Pancreas (tissue), 10 donors: Measurements from ENCODE around the gene IWS1. TPM values are rescaled to one million over a fixed set of nuclear protein-coding genes. Genes with fewer than 3 reads are reported as not detected.

Experiments
- ATAC-seq, 4 donors: fragments of 200-7000 bp; cut with Tn5 transposase; one replicate each; pipeline versions ENCODE4 v1.8.0 to v1.9.1; 2020; ENCODE audit warnings: mild to moderate bottlenecking in 4 of 4, moderate library complexity in 4 of 4
- DNase-seq, 6 donors: peaks; one replicate each; pipeline ENCODE4 v3.0.0-alpha.2; 2020
- FAIRE-seq: peaks from 2 replicates; lab custom pipeline; 2012; peaks lifted over from hg19 to GRCh38; lab: Jason Lieb, UNC
- H3K27ac ChIP-seq, 4 donors: fragments of 200-600 bp; sonication (generic); 1 replicate in 3 of 4; 2 replicates in 1 of 4; pipeline versions ENCODE4 v1.5.0 to v1.8.0; 2020
- H3K27me3 ChIP-seq, 4 donors: fragments of 200-600 bp; one replicate each; pipeline ENCODE4 v1.8.0; 2021
- H3K36me3 ChIP-seq, 3 donors: fragments of 200-600 bp; sonication (generic) in 1 of 3; one replicate each; pipeline versions ENCODE4 v1.5.0 to v1.8.0; 2020 to 2021
- H3K4me1 ChIP-seq, 3 donors: fragments of 200-600 bp; one replicate each; pipeline ENCODE4 v1.8.0; 2021
- H3K4me3 ChIP-seq, 4 donors: fragments of 200-600 bp; sonication (generic) in 2 of 4; one replicate each; pipeline versions ENCODE4 v1.5.0 to v1.8.0; 2020 to 2021
- H3K9me3 ChIP-seq, 4 donors: fragments of 200-600 bp; one replicate each; pipeline ENCODE4 v1.8.0; 2021
- CTCF ChIP-seq, 4 donors: fragments of 200-600 bp; sonication (generic) in 3 of 4; IDR thresholded peaks; one replicate each; pipeline versions ENCODE4 v1.5.0 to v1.8.0; 2021; ENCODE audit warnings: antibody characterized with exemption in 4 of 4
- WGBS, 2 donors: extraction: QIAGEN DNeasy Blood & Tissue Kit; methylation state at CpG; one replicate each; pipeline ENCODE4 v1.1.7; 2013; 5-methylcytosine and 5-hydroxymethylcytosine counted together
- intact Hi-C, 3 donors: fragments of 100-400 bp; cut with DNase I; formaldehyde crosslinking; loops; one replicate each; pipeline versions ENCODE4 v1.11.1 to v1.14.2; 2022
- polyA plus RNA-seq, 2 donors: library from polyadenylated mRNA; stranded (reverse); fragments of 200-250 nt; gene quantifications; one replicate each; pipeline ENCODE4 v1.2.3, GENCODE V29; 2013
- total RNA-seq, 6 donors: library from RNA; stranded (reverse); fragmentation: NEBNext Ultra II Directional in 4 of 6; extraction: Animal tissue kit (Norgen Biotek cat#: 25700) in 4 of 6; gene quantifications; one replicate each; pipeline versions ENCODE4 v1.2.1 to v1.2.4, GENCODE V29; 2021 to 2023
- donor health status: healthy with polysubstance abuse.
- donor health status: DM: no; HTN: no; CAD: no; lungs with moderate emphysema.
- donor health status: DM: no; HTN: no; CAD: no.
- donor health status: control.
- donor health status: control.
- donor health status: Bipolar disorder and iron deficiency.
- donor health status: DM: yes; HTN: yes; CAD: no.
- donor health status: DM: no; HTN: no; CAD: no.
- donor health status: DM: no; HTN: no; CAD: no.
- donor health status: DM: yes; HTN: yes; CAD: no.

The IWS1 gene
- total and polyA plus RNA-seq, 8 donors: 9.7 to 22.3 (median 13.9) TPM

- no peak for ATAC-seq
- no peaks in the 10 kb centered on the region for H3K9me3 ChIP-seq
- intact Hi-C loops: no loop called here
- TF ChIP-seq CTCF (IDR thresholded peaks at IDR 0.05): no peak
- no peak for FAIRE-seq
- no peaks in the 10 kb centered on the region for H3K27me3 ChIP-seq
- H3K27ac ChIP-seq: no peak overlapping the region
- no peak for DNase-seq
- H3K4me1 ChIP-seq: peaks cover 4 to 14% (median 7%) of the 10 kb centered on the region in 3 donors
- H3K4me3 ChIP-seq: no peak overlapping the region
- WGBS, 2 donors: 91 to 92% methylated on average over 6 of the region's 6 CpGs
- no peaks in the 10 kb centered on the region for H3K36me3 ChIP-seq
These were observed 74.3 kb downstream of the IWS1 start for GRCh38 chr2:127451981-127452380.

- no peak overlapping the region for H3K27ac ChIP-seq
- no peak for TF ChIP-seq CTCF (IDR thresholded peaks at IDR 0.05)
- no peak overlapping the region for H3K4me3 ChIP-seq
- DNase-seq (no peak), FAIRE-seq (no peak), ATAC-seq (no peak)
- H3K36me3 ChIP-seq: no peaks in the 10 kb centered on the region
- intact Hi-C loops: no loop called here
- no peaks in the 10 kb centered on the region for H3K9me3 ChIP-seq
- 85 to 90% methylated on average over 4 of the region's 4 CpGs for WGBS, 2 donors
- no peaks in the 10 kb centered on the region for H3K27me3 ChIP-seq
- peaks cover 4 to 7% (median 5%) of the 10 kb centered on the region in 3 donors for H3K4me1 ChIP-seq
These were observed 76.4 kb downstream of the IWS1 start for GRCh38 chr2:127449898-127450297.

GRCh38 chr2:127449414-127449813 is 76.9 kb downstream of the IWS1 start:
- Histone ChIP-seq H3K36me3 (no peaks in the 10 kb centered on the region), H3K4me1 (peaks cover 2 to 5% (median 3%) of the 10 kb centered on the region in 3 donors), H3K27me3 (no peaks in the 10 kb centered on the region), H3K4me3 (no peak overlapping the region), H3K27ac (no peak overlapping the region), H3K9me3 (no peaks in the 10 kb centered on the region)
- no peak for DNase-seq
- FAIRE-seq: no peak
- ATAC-seq: no peak
- TF ChIP-seq CTCF (IDR thresholded peaks at IDR 0.05): no peak
- WGBS, 2 donors: 91 to 93% methylated on average over 4 of the region's 4 CpGs
- intact Hi-C loops: no loop called here

GRCh38 chr2:127448526-127448925 is 77.8 kb downstream of the IWS1 start:
- WGBS, 2 donors: 99 to 100% methylated on average over 2 of the region's 2 CpGs
- ATAC-seq: no peak

More at GRCh38 chr2:127448526-127448925, 77.8 kb downstream of the IWS1 start:
- no peak overlapping the region for H3K27ac ChIP-seq
- no peak overlapping the region for H3K4me3 ChIP-seq
- DNase-seq: no peak
- no peaks in the 10 kb centered on the region for H3K36me3 ChIP-seq
- intact Hi-C loops: no loop called here
- FAIRE-seq: no peak
- TF ChIP-seq CTCF (IDR thresholded peaks at IDR 0.05): no peak
- H3K9me3 ChIP-seq: no peaks in the 10 kb centered on the region
- no peaks in the 10 kb centered on the region for H3K27me3 ChIP-seq
- no peaks in the 10 kb centered on the region for H3K4me1 ChIP-seq
